ENCODE measurements around the gene CWC25.

DNA sequence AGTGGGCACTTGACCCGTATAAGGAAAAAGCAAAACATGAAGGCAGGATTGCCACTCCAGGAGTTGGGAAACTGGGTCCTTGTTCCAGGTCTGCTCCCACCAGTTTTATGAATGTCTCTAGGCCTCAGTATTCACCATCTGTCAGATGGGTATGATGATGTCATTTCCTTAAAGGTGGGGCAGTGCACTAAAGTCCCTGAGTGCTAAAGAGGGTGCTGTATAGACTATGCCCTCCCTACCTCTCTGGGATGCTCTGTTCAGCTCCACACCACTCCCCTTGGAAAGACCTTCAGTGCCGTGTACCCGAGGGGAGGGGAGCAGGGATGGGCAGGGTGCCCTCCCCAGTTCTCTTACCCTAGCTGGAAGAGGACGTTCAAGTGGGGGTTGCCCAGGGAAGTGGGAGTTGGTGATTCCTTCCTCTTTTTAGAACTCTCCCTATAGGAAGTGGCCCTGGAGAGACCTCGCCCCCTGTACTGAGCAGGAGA, 46.9 kb upstream of the CWC25 start:
- TF ChIP-seq, protein P1, sequence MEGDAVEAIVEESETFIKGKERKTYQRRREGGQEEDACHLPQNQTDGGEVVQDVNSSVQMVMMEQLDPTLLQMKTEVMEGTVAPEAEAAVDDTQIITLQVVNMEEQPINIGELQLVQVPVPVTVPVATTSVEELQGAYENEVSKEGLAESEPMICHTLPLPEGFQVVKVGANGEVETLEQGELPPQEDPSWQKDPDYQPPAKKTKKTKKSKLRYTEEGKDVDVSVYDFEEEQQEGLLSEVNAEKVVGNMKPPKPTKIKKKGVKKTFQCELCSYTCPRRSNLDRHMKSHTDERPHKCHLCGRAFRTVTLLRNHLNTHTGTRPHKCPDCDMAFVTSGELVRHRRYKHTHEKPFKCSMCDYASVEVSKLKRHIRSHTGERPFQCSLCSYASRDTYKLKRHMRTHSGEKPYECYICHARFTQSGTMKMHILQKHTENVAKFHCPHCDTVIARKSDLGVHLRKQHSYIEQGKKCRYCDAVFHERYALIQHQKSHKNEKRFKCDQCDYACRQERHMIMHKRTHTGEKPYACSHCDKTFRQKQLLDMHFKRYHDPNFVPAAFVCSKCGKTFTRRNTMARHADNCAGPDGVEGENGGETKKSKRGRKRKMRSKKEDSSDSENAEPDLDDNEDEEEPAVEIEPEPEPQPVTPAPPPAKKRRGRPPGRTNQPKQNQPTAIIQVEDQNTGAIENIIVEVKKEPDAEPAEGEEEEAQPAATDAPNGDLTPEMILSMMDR (IDR thresholded peaks at IDR 0.05), result no peak
- no peak for TF ChIP-seq POLR2A (IDR thresholded peaks at IDR 0.05)
- no peak for TF ChIP-seq POLR2AphosphoS5 (IDR thresholded peaks at IDR 0.05; ENCODE audit: insufficient read depth in 1 of 2, low read depth in 1 of 2)
